ENCODE results near the gene ACTR1A.

GRCh38 chr10:102537367-102537766, 34.9 kb upstream of the ACTR1A start:
- no peak for TF ChIP-seq CTCF (IDR thresholded peaks at IDR 0.05)
- TF ChIP-seq EZH2 (IDR thresholded peaks at IDR 0.05; ENCODE audit: borderline replicate concordance, insufficient read depth, low read depth, low read length, poor library complexity, severe bottlenecking): no peak
